Naive thymus-derived CD4-positive, alpha-beta T cell (primary cell): ENCODE measurements around the gene ALDH3A1. TPM values are rescaled to one million over a fixed set of nuclear protein-coding genes. Genes with fewer than 3 reads are reported as not detected.

Source experiments
- ATAC-seq: fragments of 150-1000 bp; cut with Tn5 transposase; 2 replicates; pipeline ENCODE4 v1.10.0; 2021; ENCODE audit warnings: mild to moderate bottlenecking, moderate library complexity
- CTCF ChIA-PET: fragments of 350-600 bp; sonication (Branson Sonifier 250); formaldehyde crosslinking; loops from one replicate; lab custom pipeline; 2021; ENCODE audit warnings: antibody characterized with exemption; lab: Charles Lee
- POLR2A ChIA-PET: fragments of 350-600 bp; sonication (Branson Sonifier 250); formaldehyde crosslinking; loops from one replicate; lab custom pipeline; 2021; ENCODE audit warnings: antibody characterized with exemption, inconsistent platforms; lab: Charles Lee
- DNase-seq, 9 donors: peaks; one replicate each; pipeline versions ENCODE4 v3.0.0 to v3.0.0-alpha.2; 2020 to 2022; ENCODE audit warnings: mixed read lengths in 1 of 9
- H3K27ac ChIP-seq: one replicate; pipeline ENCODE4 v1.7.0; 2013; ENCODE audit warnings: mild to moderate bottlenecking, low read depth, low read length, moderate library complexity
- H3K27me3 ChIP-seq, 2 donors: one replicate each; pipeline ENCODE4 v1.7.0; 2013; ENCODE audit warnings: low read length in 2 of 2, mild to moderate bottlenecking in 2 of 2, moderate library complexity in 2 of 2; ENCODE audit not compliant: control insufficient read depth in 2 of 2, insufficient read depth in 2 of 2
- H3K36me3 ChIP-seq, 3 experiments: 1 replicate in 2 of 3; 2 replicates in 1 of 3; pipeline ENCODE4 v1.7.0; 2013; ENCODE audit warnings: low read length in 3 of 3, mild to moderate bottlenecking in 3 of 3, moderate library complexity in 1 of 3; ENCODE audit not compliant: insufficient read depth in 3 of 3, control insufficient read depth in 2 of 3
- H3K4me1 ChIP-seq, 2 donors: one replicate each; pipeline ENCODE4 v1.7.0; 2013; ENCODE audit warnings: low read length in 2 of 2, mild to moderate bottlenecking in 2 of 2, moderate library complexity in 1 of 2; ENCODE audit not compliant: control insufficient read depth in 2 of 2, insufficient read depth in 2 of 2
- H3K4me3 ChIP-seq: 2 replicates; pipeline ENCODE4 v1.7.0; 2013; ENCODE audit warnings: mild to moderate bottlenecking, low read length
- H3K9me3 ChIP-seq, 3 experiments: 1 replicate in 2 of 3; 2 replicates in 1 of 3; pipeline ENCODE4 v1.7.0; 2013; ENCODE audit warnings: low read length in 3 of 3; ENCODE audit not compliant: control insufficient read depth in 2 of 3
- H3K27ac Mint-ChIP-seq, 9 donors: one replicate each; pipeline ENCODE4 v1.8.0; 2020 to 2022; ENCODE audit warnings: mixed read lengths in 9 of 9, mild to moderate bottlenecking in 8 of 9, moderate library complexity in 5 of 9, inconsistent platforms in 2 of 9
- H3K27me3 Mint-ChIP-seq, 5 donors: one replicate each; pipeline ENCODE4 v1.8.0; 2021 to 2022; ENCODE audit warnings: mixed read lengths in 5 of 5, mild to moderate bottlenecking in 1 of 5
- H3K36me3 Mint-ChIP-seq, 5 donors: one replicate each; pipeline ENCODE4 v1.8.0; 2020 to 2022; ENCODE audit warnings: mixed read lengths in 5 of 5, mild to moderate bottlenecking in 3 of 5, inconsistent platforms in 1 of 5
- H3K4me1 Mint-ChIP-seq, 7 donors: one replicate each; pipeline ENCODE4 v1.8.0; 2020 to 2022; ENCODE audit warnings: mixed read lengths in 7 of 7, mild to moderate bottlenecking in 3 of 7, inconsistent platforms in 1 of 7
- H3K4me3 Mint-ChIP-seq, 10 donors: one replicate each; pipeline ENCODE4 v1.8.0; 2020 to 2022; ENCODE audit warnings: mild to moderate bottlenecking in 10 of 10, mixed read lengths in 10 of 10, moderate library complexity in 6 of 10, inconsistent platforms in 2 of 10
- H3K9me3 Mint-ChIP-seq, 11 donors: one replicate each; pipeline ENCODE4 v1.8.0; 2020 to 2022; ENCODE audit warnings: mixed read lengths in 11 of 11, mild to moderate bottlenecking in 4 of 11, inconsistent platforms in 1 of 11, moderate library complexity in 1 of 11
- intact Hi-C, 2 donors: fragments of 100-400 bp; cut with micrococcal nuclease; formaldehyde crosslinking; loops; one replicate each; pipeline ENCODE4 v1.15.1; 2023
- polyA plus RNA-seq, 2 donors: library from polyadenylated mRNA; unstranded; fragments of 300-500 nt; fragmentation: Illumina TruSeq; gene quantifications; one replicate each; pipeline ENCODE4 v1.2.3, GENCODE V29; 2021
- total RNA-seq, 6 experiments: library from RNA in 5 of 6; stranded (reverse) in 5 of 6; gene quantifications; 1 replicate in 5 of 6; 2 replicates in 1 of 6; pipeline ENCODE4 v1.2.3 and lab custom pipeline; 2021 to 2026

ALDH3A1 gene
- total and polyA plus RNA-seq, 7 experiments from 2014 or later = 0.61 TPM; not detected in 6

DNA sequence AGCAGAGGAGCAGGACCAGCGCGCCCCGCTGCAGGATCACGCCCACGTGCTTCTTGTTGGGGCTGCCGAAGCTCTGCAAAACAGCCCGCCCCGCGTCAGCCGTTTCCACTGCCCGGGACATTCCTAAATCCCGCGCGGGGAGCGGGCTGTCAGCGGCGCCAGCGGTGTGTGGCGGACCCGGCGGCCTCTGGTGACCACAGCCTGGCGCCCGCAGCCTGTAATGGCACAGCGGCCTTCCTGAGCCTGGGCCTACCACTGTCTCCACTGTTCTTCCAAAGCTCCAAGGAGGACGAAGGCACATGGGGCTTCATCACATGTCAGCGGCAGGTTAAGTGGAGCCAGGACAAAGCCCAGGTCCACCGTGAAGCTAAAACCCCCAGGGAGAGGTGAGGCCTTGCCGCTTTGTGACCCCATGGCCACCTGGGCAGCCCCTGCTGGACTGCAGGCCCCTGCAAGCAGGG is 34.2 kb downstream of the ALDH3A1 start:
- Histone ChIP-seq H3K27me3 (no peaks in the 10 kb centered on the region), H3K4me3 (no peak overlapping the region), H3K9me3 (no peaks in the 10 kb centered on the region), H3K36me3 (no peaks in the 10 kb centered on the region), H3K27ac (no peak overlapping the region), H3K4me1 (no peaks in the 10 kb centered on the region)
- Mint-ChIP-seq H3K4me3 (no peak overlapping the region), H3K27me3 (no peaks in the 10 kb centered on the region), H3K27ac (no peak overlapping the region), H3K9me3 (no peaks in the 10 kb centered on the region), H3K36me3 (no peaks in the 10 kb centered on the region), H3K4me1 (peaks cover 0 to 5% (median 0%) of the 10 kb centered on the region in 7 donors)
- ChIA-PET CTCF (no interaction called here), POLR2A (no interaction called here)
- ATAC-seq (no peak), DNase-seq (no peak)
- intact Hi-C loops = no loop called here

DNA sequence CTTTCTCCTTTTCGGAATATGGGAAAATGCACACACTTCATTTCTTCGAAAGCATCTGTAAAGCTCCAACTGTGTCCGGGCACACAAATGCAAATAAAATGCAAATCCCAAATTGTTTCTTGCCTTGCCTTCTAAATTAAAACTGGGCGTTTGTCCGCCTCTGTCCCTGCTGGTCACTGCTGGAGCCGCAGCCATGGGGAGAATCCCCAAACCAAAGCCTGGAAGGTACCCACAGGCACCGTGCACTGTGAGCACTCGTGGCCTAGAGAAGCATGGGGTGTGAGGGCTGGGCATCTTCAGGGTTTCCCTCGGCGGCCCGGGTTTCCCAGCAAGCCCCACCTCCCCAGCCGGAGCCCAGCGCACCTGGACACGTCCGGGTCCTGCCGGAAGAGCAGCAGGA is 34.6 kb downstream of the ALDH3A1 start:
- no peak overlapping the region for H3K4me3 ChIP-seq
- Mint-ChIP-seq H3K36me3 (no peaks in the 10 kb centered on the region), H3K9me3 (no peaks in the 10 kb centered on the region), H3K27ac (no peak overlapping the region), H3K4me1 (peaks cover 0 to 5% (median 0%) of the 10 kb centered on the region in 7 donors), H3K27me3 (no peaks in the 10 kb centered on the region), H3K4me3 (no peak overlapping the region)
- no peak overlapping the region for H3K27ac ChIP-seq
- H3K9me3 ChIP-seq = no peaks in the 10 kb centered on the region
- intact Hi-C loops = no loop called here
- no peak for ATAC-seq
- DNase-seq = no peak
- H3K36me3 ChIP-seq = no peaks in the 10 kb centered on the region
- CTCF ChIA-PET = no interaction called here
- POLR2A ChIA-PET = no interaction called here
- no peaks in the 10 kb centered on the region for H3K27me3 ChIP-seq
- no peaks in the 10 kb centered on the region for H3K4me1 ChIP-seq

DNA sequence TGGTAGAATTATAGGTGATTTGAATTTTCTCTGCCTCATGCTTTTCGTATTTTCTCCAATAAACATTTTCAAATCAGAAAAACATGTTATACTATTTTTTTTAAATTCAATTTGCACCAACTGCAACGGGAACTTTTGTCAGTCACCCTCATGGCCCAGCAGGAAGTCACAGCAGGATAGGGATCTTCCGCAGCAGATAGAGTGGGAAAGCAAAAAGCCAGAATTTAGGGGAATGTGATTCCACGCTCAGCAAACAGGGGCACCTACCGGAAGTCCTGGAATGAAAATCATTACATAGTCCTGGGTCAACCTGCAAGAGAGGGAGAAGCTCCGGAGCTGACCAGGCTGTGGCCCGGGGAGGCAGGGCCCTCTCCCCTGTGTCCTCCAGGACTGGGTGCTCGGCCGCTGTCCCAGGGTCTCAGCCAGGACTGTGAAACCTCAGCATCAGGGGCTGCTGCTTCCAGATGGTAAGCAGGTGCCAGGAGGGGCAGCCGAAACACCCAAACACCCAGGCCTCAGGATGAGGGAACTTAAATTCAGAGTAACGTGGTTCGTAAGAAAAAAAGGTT is 35.6 kb downstream of the ALDH3A1 start:
- Mint-ChIP-seq H3K36me3 (no peaks in the 10 kb centered on the region), H3K9me3 (no peaks in the 10 kb centered on the region), H3K4me3 (no peak overlapping the region), H3K4me1 (peaks cover 0 to 2% (median 0%) of the 10 kb centered on the region in 7 donors), H3K27me3 (no peaks in the 10 kb centered on the region), H3K27ac (no peak overlapping the region)
- no peak overlapping the region for H3K4me3 ChIP-seq
- H3K27ac ChIP-seq = no peak overlapping the region
- POLR2A ChIA-PET = no interaction called here
- no peaks in the 10 kb centered on the region for H3K9me3 ChIP-seq
- H3K4me1 ChIP-seq = no peaks in the 10 kb centered on the region
- DNase-seq (no peak), ATAC-seq (no peak)
- intact Hi-C loops = no loop called here
- H3K36me3 ChIP-seq = no peaks in the 10 kb centered on the region
- CTCF ChIA-PET = no interaction called here
- no peaks in the 10 kb centered on the region for H3K27me3 ChIP-seq

DNA sequence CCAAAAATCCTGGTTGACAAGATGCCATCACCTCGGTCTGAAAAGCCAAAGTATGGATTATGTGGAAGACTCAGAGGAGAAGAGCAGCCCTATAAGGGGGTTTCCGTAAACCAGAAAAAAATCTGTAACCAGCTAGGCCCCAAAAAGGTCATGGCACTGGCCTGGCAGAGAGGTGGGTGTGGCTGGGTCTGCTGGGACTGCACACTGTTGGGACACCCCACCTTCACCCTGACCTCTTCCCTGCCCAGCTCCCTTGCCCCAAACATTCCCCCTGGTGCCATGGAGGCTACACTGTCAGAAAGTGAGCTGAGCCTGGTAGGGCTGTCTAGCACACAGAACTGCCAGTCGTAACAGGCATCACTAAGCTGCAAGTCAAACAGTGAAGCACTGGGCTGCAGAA is 38.3 kb downstream of the ALDH3A1 start:
- CTCF ChIA-PET = no interaction called here

DNA sequence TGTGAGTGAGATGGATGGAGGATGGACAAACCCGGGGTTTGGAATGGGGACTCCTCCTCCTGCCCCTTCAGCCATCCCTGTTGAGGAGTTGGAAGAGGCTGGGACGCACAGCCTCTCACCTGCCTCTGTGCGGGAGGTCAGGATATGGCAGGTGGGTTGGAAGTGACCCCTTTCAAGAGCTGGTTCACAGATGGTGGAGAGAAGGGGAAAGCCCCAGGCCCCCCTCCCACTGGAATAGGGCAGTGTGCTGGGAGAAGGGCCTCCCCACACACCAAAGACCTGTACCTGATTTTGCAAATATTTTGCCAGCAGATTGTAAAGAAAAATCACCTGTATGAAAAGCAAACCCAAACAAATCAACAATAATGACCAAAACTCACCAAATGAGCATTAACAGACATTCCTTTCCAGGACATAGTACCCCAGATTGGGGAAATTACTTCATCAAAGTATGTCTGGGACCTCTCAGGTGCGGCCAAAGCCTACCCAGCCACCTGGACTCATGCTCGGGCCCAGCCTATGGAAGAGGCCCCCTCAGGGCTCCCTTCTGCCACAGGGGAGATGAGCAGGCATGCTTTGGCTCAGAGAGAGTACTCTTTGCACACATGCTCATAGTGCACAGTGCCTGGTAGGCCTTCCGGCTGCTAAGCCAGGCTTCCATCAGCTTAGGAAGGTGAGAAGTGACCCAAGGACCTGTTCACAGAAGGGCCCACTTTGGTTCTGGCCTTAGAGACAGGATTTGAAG is 39.5 kb downstream of the ALDH3A1 start:
- intact Hi-C loops = no loop called here
- no peak for DNase-seq
- H3K27ac ChIP-seq = no peak overlapping the region
- Mint-ChIP-seq H3K36me3 (no peaks in the 10 kb centered on the region), H3K27ac (no peak overlapping the region), H3K4me3 (no peak overlapping the region), H3K27me3 (no peaks in the 10 kb centered on the region), H3K4me1 (no peaks in the 10 kb centered on the region), H3K9me3 (no peaks in the 10 kb centered on the region)
- no peak for ATAC-seq
- CTCF ChIA-PET = no interaction called here
- no peak overlapping the region for H3K4me3 ChIP-seq
- H3K4me1 ChIP-seq = no peaks in the 10 kb centered on the region
- no peaks in the 10 kb centered on the region for H3K36me3 ChIP-seq
- H3K9me3 ChIP-seq = no peaks in the 10 kb centered on the region
- POLR2A ChIA-PET = no interaction called here
- no peaks in the 10 kb centered on the region for H3K27me3 ChIP-seq

More for the DNA sequence above, 38.3 kb downstream of the ALDH3A1 start:
- peaks cover 0 to 2% (median 0%) of the 10 kb centered on the region in 7 donors for H3K4me1 Mint-ChIP-seq
- Histone ChIP-seq H3K27ac (no peak overlapping the region), H3K4me3 (no peak overlapping the region), H3K27me3 (no peaks in the 10 kb centered on the region), H3K4me1 (no peaks in the 10 kb centered on the region), H3K9me3 (no peaks in the 10 kb centered on the region), H3K36me3 (no peaks in the 10 kb centered on the region)
- H3K27me3 Mint-ChIP-seq = no peaks in the 10 kb centered on the region
- no peaks in the 10 kb centered on the region for H3K9me3 Mint-ChIP-seq
- POLR2A ChIA-PET = interaction anchor here (0.6 to 1.3 kb wide), 2 partner anchors 10 to 61 kb away, joined by 3 to 6 read pairs; partner anchors contain the start of gene ALDH3A2
- no peak for DNase-seq
- H3K36me3 Mint-ChIP-seq = no peaks in the 10 kb centered on the region
- H3K4me3 Mint-ChIP-seq = no peak overlapping the region
- H3K27ac Mint-ChIP-seq = no peak overlapping the region
- ATAC-seq = no peak
- intact Hi-C loops = no loop called here

DNA sequence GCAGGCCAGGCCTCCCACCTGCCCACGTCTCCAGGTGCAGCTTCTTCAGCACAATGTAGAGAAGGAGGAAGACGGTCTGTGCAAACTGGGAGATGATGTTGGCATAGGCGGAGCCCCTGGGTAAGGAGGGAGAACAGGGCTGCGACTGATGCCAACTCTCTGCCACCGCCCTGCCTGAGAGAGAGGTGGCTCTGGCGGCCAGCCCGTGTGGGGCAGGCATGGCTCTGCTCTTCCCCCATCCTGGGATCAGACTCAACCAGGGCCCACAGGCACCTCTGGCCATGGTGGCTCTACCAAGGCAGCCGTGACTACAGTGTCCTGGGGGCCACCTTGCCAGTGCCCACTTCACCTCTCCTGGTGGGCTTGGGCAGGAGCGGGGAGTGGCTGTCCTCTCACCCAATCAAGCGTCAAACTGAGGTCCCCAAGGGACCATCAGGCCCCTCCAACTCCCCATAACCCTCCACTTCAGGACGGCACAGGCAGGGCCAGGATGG is 40.3 kb downstream of the ALDH3A1 start:
- no peak overlapping the region for H3K4me3 Mint-ChIP-seq
- DNase-seq (no peak), ATAC-seq (no peak)
- POLR2A ChIA-PET = no interaction called here
- intact Hi-C loops = no loop called here
- H3K27ac Mint-ChIP-seq = no peak overlapping the region
- H3K36me3 Mint-ChIP-seq = no peaks in the 10 kb centered on the region
- H3K36me3 ChIP-seq = no peaks in the 10 kb centered on the region
- no peaks in the 10 kb centered on the region for H3K9me3 ChIP-seq
- H3K4me1 ChIP-seq = no peaks in the 10 kb centered on the region
- no peaks in the 10 kb centered on the region for H3K27me3 Mint-ChIP-seq
- no peaks in the 10 kb centered on the region for H3K9me3 Mint-ChIP-seq
- no peak overlapping the region for H3K27ac ChIP-seq
- no peaks in the 10 kb centered on the region for H3K4me1 Mint-ChIP-seq
- CTCF ChIA-PET = no interaction called here
- H3K27me3 ChIP-seq = no peaks in the 10 kb centered on the region
- no peak overlapping the region for H3K4me3 ChIP-seq
